Left renal cortex interstitium (tissue), 4 donors: Measurements from ENCODE around the gene EIF2A. TPM values are rescaled to one million over a fixed set of nuclear protein-coding genes. Genes with fewer than 3 reads are reported as not detected.

Experiments used
- DNase-seq, 4 donors: peaks; one replicate each; pipeline ENCODE4 v3.0.0-alpha.2; 2013; ENCODE audit warnings: low read depth in 4 of 4, low spot score in 2 of 4, missing footprints in 1 of 4
- polyA plus RNA-seq, 4 donors: library from polyadenylated mRNA; unstranded; fragments of 120-200 nt; gene quantifications; one replicate each; pipeline ENCODE4 v1.2.1, GENCODE V29; 2013; ENCODE audit not compliant: insufficient read length in 4 of 4

The EIF2A gene
- polyA plus RNA-seq, 4 donors: 149 to 192 (median 177) TPM

- no peak for DNase-seq
Measured at GRCh38 chr3:150631515-150632221, 85.1 kb downstream of the EIF2A start.

- DNase-seq: no peak
Measured at GRCh38 chr3:150635076-150635475, 88.5 kb downstream of the EIF2A start.

GRCh38 chr3:150635526-150635925 lies 88.9 kb downstream of the EIF2A start:
- no peak for DNase-seq

Other genes starting within 250 kb of the EIF2A start
- gene TSC22D2, start 138.5 kb upstream of the EIF2A start, polyA plus RNA-seq: 10 to 100 TPM; 53.6 to 75.7 (median 62.7) TPM
- gene SERP1, start 291 bp upstream of the EIF2A start, polyA plus RNA-seq: 100 to 1,000 TPM; 113 to 139 (median 129) TPM
- gene SELENOT, start 56.5 kb downstream of the EIF2A start, polyA plus RNA-seq: 100 to 1,000 TPM; 104 to 147 (median 115) TPM
- gene ERICH6, start 157.1 kb downstream of the EIF2A start, polyA plus RNA-seq: 1 to 10 TPM in 1 of 4 donors, under 1 TPM in 3; 0.46 to 1.1 (median 0.72) TPM
- 10 to 100 TPM; 16.8 to 20.2 (median 18.8) TPM for gene SIAH2, start 216.4 kb downstream of the EIF2A start, polyA plus RNA-seq